A673 (cell line): ENCODE results near the gene MGST2.

ENCODE experiments used
- EZH2 ChIP-seq: fragments of 200-600 bp; sonication (generic); IDR thresholded peaks from 2 replicates; pipeline ENCODE4 v1.6.1; 2017; ENCODE audit warnings: borderline replicate concordance, low read depth, mild to moderate bottlenecking, mixed read lengths, antibody characterized with exemption, low read length; ENCODE audit not compliant: poor library complexity, severe bottlenecking
- TF ChIP-seq, protein P1 (sequence below): fragments of 300-800, 200-600 bp; sonication (generic); conservative IDR thresholded peaks from 2 replicates; pipeline ENCODE4 v1.5.1; 2017; ENCODE audit warnings: low read depth, mild to moderate bottlenecking, antibody characterized with exemption, low read length, moderate library complexity, mixed read lengths

GRCh38 chr4:139749338-139749737 lies 83.7 kb downstream of the MGST2 start:
- TF ChIP-seq, protein P1, sequence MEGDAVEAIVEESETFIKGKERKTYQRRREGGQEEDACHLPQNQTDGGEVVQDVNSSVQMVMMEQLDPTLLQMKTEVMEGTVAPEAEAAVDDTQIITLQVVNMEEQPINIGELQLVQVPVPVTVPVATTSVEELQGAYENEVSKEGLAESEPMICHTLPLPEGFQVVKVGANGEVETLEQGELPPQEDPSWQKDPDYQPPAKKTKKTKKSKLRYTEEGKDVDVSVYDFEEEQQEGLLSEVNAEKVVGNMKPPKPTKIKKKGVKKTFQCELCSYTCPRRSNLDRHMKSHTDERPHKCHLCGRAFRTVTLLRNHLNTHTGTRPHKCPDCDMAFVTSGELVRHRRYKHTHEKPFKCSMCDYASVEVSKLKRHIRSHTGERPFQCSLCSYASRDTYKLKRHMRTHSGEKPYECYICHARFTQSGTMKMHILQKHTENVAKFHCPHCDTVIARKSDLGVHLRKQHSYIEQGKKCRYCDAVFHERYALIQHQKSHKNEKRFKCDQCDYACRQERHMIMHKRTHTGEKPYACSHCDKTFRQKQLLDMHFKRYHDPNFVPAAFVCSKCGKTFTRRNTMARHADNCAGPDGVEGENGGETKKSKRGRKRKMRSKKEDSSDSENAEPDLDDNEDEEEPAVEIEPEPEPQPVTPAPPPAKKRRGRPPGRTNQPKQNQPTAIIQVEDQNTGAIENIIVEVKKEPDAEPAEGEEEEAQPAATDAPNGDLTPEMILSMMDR: no peak
- TF ChIP-seq EZH2: no peak
